OCI-LY3 (cell line): Measurements from ENCODE around the gene SVIL.
"Not testable (repeated sequence)": the region's sequence is repeated elsewhere in the genome, so short reads cannot be mapped to it uniquely, and the experiment has no call there.

Experiments
- H2AFZ ChIP-seq: fragments of 200-600, 300-600 bp; shearing (Covaris generic); 2 replicates; pipeline ENCODE4 v1.6.0; 2014; ENCODE audit warnings: antibody characterized with exemption, low read depth, low read length
- H3K27ac ChIP-seq: fragments of 200-600, 300-600 bp; sonication (generic); 2 replicates; pipeline ENCODE4 v1.5.1; 2014; ENCODE audit warnings: mild to moderate bottlenecking, low read length, moderate library complexity, mixed read lengths
- H3K27me3 ChIP-seq: fragments of 200-600, 300-600 bp; sonication (generic); 2 replicates; pipeline ENCODE4 v1.6.1; 2014; ENCODE audit warnings: low read depth, low read length, mixed read lengths
- H3K36me3 ChIP-seq: fragments of 200-600, 300-600 bp; sonication (generic); replicated peaks from 2 replicates; pipeline ENCODE3; 2014; ENCODE audit warnings: low read depth, low read length, mixed read lengths
- H3K4me1 ChIP-seq: fragments of 300-600, 200-600 bp; sonication (generic); 2 replicates; pipeline ENCODE4 v1.6.1; 2014; ENCODE audit warnings: low read length, mixed read lengths
- H3K4me2 ChIP-seq: fragments of 200-600, 300-600 bp; sonication (generic); 2 replicates; pipeline ENCODE4 v1.6.1; 2014; ENCODE audit warnings: low read length, mixed read lengths
- H3K4me3 ChIP-seq: fragments of 300-600, 200-600 bp; sonication (generic); 2 replicates; pipeline ENCODE4 v1.5.1; 2014; ENCODE audit warnings: antibody characterized with exemption, mild to moderate bottlenecking, low read length, moderate library complexity
- H3K79me2 ChIP-seq: fragments of 300-600, 200-600 bp; shearing (Covaris generic); 2 replicates; pipeline ENCODE4 v1.6.1; 2014; ENCODE audit warnings: mild to moderate bottlenecking, low read length, mixed read lengths
- H3K9ac ChIP-seq: fragments of 300-600, 200-600 bp; shearing (Covaris generic); 2 replicates; pipeline ENCODE4 v1.6.0; 2014; ENCODE audit warnings: mild to moderate bottlenecking, low read length, moderate library complexity
- H3K9me3 ChIP-seq: fragments of 200-600, 300-600 bp; shearing (Covaris generic); 2 replicates; pipeline ENCODE4 v1.6.1; 2014; ENCODE audit warnings: low read length, mixed read lengths; ENCODE audit not compliant: insufficient read depth
- H4K20me1 ChIP-seq: fragments of 200-600, 300-600 bp; sonication (generic); 2 replicates; pipeline ENCODE4 v1.6.1; 2016; ENCODE audit warnings: low read length, mixed read lengths; ENCODE audit not compliant: insufficient read depth
- EZH2phosphoT487 ChIP-seq: fragments of 200-600 bp; shearing (Covaris generic); IDR thresholded peaks from 2 replicates; pipeline ENCODE4 v1.6.1; 2018; ENCODE audit warnings: antibody characterized with exemption, mixed run types, low read depth
- TF ChIP-seq, protein P1 (sequence below): fragments of 200-600, 300-600 bp; sonication (generic); IDR thresholded peaks from 2 replicates; pipeline ENCODE4 v1.5.1; 2014; ENCODE audit warnings: antibody characterized with exemption, low read length, low read depth

The SVIL gene

DNA sequence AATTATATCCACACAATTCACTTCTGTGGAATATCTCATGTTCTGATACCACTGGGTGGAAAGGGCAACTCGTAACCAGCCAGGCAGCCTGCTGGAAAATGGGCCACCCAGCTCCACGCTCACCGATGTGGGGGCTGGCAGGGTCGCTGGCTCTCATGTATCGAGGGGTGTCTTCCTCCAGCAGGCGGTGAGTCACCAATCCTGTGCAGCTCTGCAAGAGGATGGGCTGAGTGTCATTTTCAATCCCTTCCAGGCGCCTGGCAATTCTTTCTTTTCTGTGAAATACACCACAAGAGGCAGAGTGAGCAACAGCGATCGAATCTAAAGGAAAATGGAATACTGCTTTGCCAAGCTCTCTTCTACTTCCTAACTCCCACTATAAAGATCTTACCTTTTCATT lies 80.1 kb downstream of the SVIL start:
- H3K9ac ChIP-seq: no peak overlapping the region
- H3K27me3 ChIP-seq: no peaks in the 10 kb centered on the region
- no peaks in the 10 kb centered on the region for H4K20me1 ChIP-seq
- H3K4me3 ChIP-seq: no peak overlapping the region
- no peak overlapping the region for H3K27ac ChIP-seq
- no peaks in the 10 kb centered on the region for H3K36me3 ChIP-seq
- H3K79me2 ChIP-seq: no peaks in the 10 kb centered on the region
- H3K9me3 ChIP-seq: no peaks in the 10 kb centered on the region
- H3K4me1 ChIP-seq: peaks cover 9% of the 10 kb centered on the region
- no peak overlapping the region for H2AFZ ChIP-seq
- H3K4me2 ChIP-seq: peak overlapping the region; percentile 25
- TF ChIP-seq EZH2phosphoT487: no peak
- TF ChIP-seq, protein P1, sequence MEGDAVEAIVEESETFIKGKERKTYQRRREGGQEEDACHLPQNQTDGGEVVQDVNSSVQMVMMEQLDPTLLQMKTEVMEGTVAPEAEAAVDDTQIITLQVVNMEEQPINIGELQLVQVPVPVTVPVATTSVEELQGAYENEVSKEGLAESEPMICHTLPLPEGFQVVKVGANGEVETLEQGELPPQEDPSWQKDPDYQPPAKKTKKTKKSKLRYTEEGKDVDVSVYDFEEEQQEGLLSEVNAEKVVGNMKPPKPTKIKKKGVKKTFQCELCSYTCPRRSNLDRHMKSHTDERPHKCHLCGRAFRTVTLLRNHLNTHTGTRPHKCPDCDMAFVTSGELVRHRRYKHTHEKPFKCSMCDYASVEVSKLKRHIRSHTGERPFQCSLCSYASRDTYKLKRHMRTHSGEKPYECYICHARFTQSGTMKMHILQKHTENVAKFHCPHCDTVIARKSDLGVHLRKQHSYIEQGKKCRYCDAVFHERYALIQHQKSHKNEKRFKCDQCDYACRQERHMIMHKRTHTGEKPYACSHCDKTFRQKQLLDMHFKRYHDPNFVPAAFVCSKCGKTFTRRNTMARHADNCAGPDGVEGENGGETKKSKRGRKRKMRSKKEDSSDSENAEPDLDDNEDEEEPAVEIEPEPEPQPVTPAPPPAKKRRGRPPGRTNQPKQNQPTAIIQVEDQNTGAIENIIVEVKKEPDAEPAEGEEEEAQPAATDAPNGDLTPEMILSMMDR: no peak

DNA sequence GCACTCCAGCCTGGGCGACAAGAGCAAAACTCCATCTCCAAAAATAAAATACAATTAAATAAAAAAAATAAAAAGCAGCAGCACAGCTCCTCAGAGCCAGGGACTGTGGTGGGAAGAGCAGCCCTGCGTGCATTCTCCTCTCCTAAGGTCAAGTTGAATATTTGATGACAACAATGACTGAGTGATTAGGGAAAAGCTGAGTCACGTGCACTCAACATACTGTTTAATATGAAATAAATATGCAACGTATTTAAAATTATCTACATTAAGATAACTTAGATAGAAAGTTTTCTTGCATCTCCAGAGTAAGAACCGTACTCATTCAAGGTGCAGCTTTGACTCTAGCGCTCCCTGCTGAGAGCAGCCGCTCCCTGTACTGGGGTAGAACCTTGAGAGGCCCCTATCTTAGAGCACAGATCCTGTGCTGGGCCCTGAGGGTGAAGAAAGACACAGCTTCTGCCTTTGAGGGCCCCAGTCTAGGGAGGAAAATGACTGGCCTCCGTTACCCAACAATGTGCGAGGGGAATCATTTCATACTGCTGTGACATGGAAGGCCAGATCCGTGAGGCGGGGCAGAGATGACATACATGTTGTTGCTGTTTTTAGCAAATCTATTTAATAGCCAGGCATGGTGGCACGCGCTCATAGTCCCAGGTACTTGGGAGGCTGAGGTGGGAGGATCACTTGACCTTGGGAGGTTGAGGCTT lies 81.1 kb downstream of the SVIL start:
- H3K4me3 ChIP-seq: no peak overlapping the region
- no peaks in the 10 kb centered on the region for H3K36me3 ChIP-seq

DNA sequence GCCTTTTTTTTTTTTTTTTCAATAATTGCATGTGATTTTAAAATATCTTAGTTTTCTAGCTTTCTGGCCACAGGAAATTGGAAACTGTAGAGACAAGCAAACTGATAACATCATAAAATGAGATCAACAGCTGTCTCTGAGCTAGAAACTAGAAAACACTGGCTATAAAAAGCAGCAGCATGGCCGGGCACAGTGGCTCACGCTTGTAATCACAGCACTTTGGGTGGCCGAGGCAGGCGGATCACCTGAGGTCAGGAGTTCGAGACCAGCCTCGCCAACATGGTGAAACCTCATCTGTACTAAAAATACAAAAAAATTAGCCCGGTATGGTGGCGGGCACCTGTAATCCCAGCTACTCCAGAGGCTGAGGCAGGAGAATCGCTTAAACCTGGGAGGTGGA lies 81.7 kb downstream of the SVIL start:
- H3K9me3 ChIP-seq, H3K4me1 ChIP-seq, H2AFZ ChIP-seq, H3K79me2 ChIP-seq, H4K20me1 ChIP-seq, H3K36me3 ChIP-seq, H3K9ac ChIP-seq, H3K4me3 ChIP-seq, H3K4me2 ChIP-seq, H3K27me3 ChIP-seq, H3K27ac ChIP-seq: not testable (repeated sequence)

More for the DNA sequence above, 81.1 kb downstream of the SVIL start:
- no peak for TF ChIP-seq EZH2phosphoT487
- TF ChIP-seq, protein P1: no peak
- Histone ChIP-seq H3K79me2 (no peaks in the 10 kb centered on the region), H3K9ac (no peak overlapping the region), H4K20me1 (no peaks in the 10 kb centered on the region), H3K4me1 (peaks cover 9% of the 10 kb centered on the region), H2AFZ (no peak overlapping the region), H3K4me2 (no peak overlapping the region), H3K27me3 (no peaks in the 10 kb centered on the region), H3K27ac (no peak overlapping the region), H3K9me3 (no peaks in the 10 kb centered on the region)

DNA sequence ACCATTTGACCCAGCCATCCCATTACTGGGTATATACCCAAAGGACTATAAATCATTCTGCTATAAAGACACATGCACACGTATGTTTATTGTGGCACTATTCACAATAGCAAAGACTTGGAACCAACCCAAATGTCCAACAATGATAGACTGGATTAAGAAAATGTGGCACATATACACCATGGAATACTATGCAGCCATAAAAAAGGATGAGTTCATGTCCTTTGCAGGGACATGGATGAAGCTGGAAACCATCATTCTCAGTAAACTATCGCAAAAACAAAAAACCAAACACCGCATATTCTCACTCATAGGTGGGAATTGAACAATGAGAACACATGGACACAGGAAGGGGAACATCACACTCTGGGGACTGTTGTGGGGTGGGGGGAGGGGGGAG lies 85.3 kb downstream of the SVIL start:
- not testable (repeated sequence) for H3K4me2 ChIP-seq, H3K79me2 ChIP-seq, H3K4me3 ChIP-seq, H3K27me3 ChIP-seq, H2AFZ ChIP-seq, H3K9ac ChIP-seq, H3K27ac ChIP-seq, H4K20me1 ChIP-seq, H3K9me3 ChIP-seq, H3K4me1 ChIP-seq, H3K36me3 ChIP-seq

DNA sequence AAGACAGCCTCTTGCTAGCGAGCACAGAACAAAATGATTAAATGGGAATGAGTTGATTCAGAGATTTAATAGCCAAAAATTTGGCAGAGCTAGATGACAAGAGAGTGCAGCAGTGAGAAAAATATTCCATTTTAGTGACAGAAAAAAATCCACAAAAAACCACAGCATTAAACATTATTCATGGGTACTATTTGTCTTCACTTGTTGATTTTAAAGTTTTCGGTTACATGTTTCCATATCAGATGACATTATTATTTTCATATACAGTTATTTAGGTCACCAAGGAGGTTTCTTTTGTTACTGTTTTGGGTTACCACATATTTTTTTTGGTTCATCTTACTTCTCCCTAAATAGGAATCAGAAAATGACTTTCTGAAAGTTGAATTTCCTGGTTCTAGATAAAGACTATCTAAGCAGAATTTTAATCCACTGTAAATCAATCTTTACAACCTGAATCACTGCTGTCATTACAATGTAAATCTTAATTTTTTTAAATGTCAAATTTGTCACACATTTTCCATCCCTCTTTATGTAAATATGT lies 87.9 kb downstream of the SVIL start:
- Histone ChIP-seq H3K79me2 (no peaks in the 10 kb centered on the region), H3K4me3 (no peak overlapping the region), H3K9ac (no peak overlapping the region), H3K27me3 (no peaks in the 10 kb centered on the region), H2AFZ (no peak overlapping the region), H3K9me3 (no peaks in the 10 kb centered on the region), H3K4me2 (no peak overlapping the region), H4K20me1 (no peaks in the 10 kb centered on the region), H3K4me1 (peaks cover 21% of the 10 kb centered on the region), H3K27ac (no peak overlapping the region), H3K36me3 (no peaks in the 10 kb centered on the region)
- TF ChIP-seq, protein P1: no peak
- TF ChIP-seq EZH2phosphoT487: no peak
